LoVo (cell line): ENCODE measurements around the gene SYNPO2.
"Not testable (repeated sequence)": the region's sequence is repeated elsewhere in the genome, so short reads cannot be mapped to it uniquely, and the experiment has no call there.

Experiments used
- DNase-seq: peaks from one replicate; pipeline ENCODE4 v3.0.0-alpha.2; 2016; ENCODE audit warnings: low spot score

Gene SYNPO2

GRCh38 chr4:118888666-118889311, at the start of gene SYNPO2:
TSS of gene SYNPO2 (plus strand) at chr4:118888854. CDS start at chr4:118889037, 183 bp downstream.
- DNase-seq = peak; percentile 59

- no peak for DNase-seq
These were observed 49.3 kb upstream of the SYNPO2 start for GRCh38 chr4:118839221-118839927.

GRCh38 chr4:118842055-118842454, 46.6 kb upstream of the SYNPO2 start:
- DNase-seq = no peak

- DNase-seq = no peak
These were observed 45.4 kb upstream of the SYNPO2 start for GRCh38 chr4:118843237-118843636.

- no peak for DNase-seq
These were observed 43.1 kb upstream of the SYNPO2 start for GRCh38 chr4:118845552-118846050.

GRCh38 chr4:118846979-118847378, 41.7 kb upstream of the SYNPO2 start:
- DNase-seq = no peak

- no peak for DNase-seq
These were observed 40.4 kb upstream of the SYNPO2 start for GRCh38 chr4:118848242-118848641.

GRCh38 chr4:118848901-118849300, 39.8 kb upstream of the SYNPO2 start:
- no peak for DNase-seq

GRCh38 chr4:118849867-118850487, 38.7 kb upstream of the SYNPO2 start:
- DNase-seq = no peak

- DNase-seq = peak; percentile 49
These were observed 38.0 kb upstream of the SYNPO2 start for GRCh38 chr4:118850488-118851173.

GRCh38 chr4:118857760-118858159, 30.9 kb upstream of the SYNPO2 start:
- no peak for DNase-seq

GRCh38 chr4:118858779-118859178, 29.9 kb upstream of the SYNPO2 start:
- DNase-seq = no peak

- DNase-seq = peak; percentile 67
These were observed 23.5 kb upstream of the SYNPO2 start for GRCh38 chr4:118865091-118865708.

GRCh38 chr4:118866442-118866841, 22.2 kb upstream of the SYNPO2 start:
- DNase-seq = no peak

- DNase-seq = no peak
These were observed 21.2 kb upstream of the SYNPO2 start for GRCh38 chr4:118867311-118868067.

- no peak for DNase-seq
These were observed 18.8 kb upstream of the SYNPO2 start for GRCh38 chr4:118869808-118870342.

GRCh38 chr4:118872181-118872580, 16.5 kb upstream of the SYNPO2 start:
- no peak for DNase-seq

GRCh38 chr4:118877797-118878196, 10.9 kb upstream of the SYNPO2 start:
- DNase-seq = no peak

- not testable (repeated sequence) for DNase-seq
These were observed 10.1 kb upstream of the SYNPO2 start for GRCh38 chr4:118878507-118878906.

- DNase-seq = no peak
These were observed 9.2 kb upstream of the SYNPO2 start for GRCh38 chr4:118879409-118879808.
